K562 (cell line): ENCODE measurements around the gene PRSS50. TPM values are rescaled to one million over a fixed set of nuclear protein-coding genes. Genes with fewer than 3 reads are reported as not detected.

Source experiments
- ATAC-seq: fragments of 200-7000 bp; cut with Tn5 transposase; 3 replicates; pipeline ENCODE4 v1.9.1; 2020; ENCODE audit warnings: moderate library complexity
- BruUV-seq: library from RNA; stranded (reverse); fragments of 400-500 nt; replicated peaks from 2 replicates; lab custom pipeline; 2021; lab: Mats Ljungman, UMichigan
- CTCF ChIA-PET: fragments of 300-600 bp; formaldehyde crosslinking; extraction: SDS; loops from one replicate; lab custom pipeline; 2021; ENCODE audit warnings: low intra/inter-chr PET ratio; lab: Yijun Ruan, JAX
- POLR2A ChIA-PET: fragments of 300-600, 350-650 bp; sonication (Branson Sonifier 250); formaldehyde crosslinking; extraction: SDS; loops from one replicate; lab custom pipeline; 2021; ENCODE audit warnings: antibody characterized with exemption, inconsistent platforms; lab: Yijun Ruan, JAX
- DNase-seq, 4 experiments: peaks; one replicate each; pipeline versions ENCODE4 v3.0.0 to v3.0.0-alpha.2; 2011 to 2018; ENCODE audit warnings: low spot score in 3 of 4, mixed read lengths in 3 of 4; ENCODE audit errors: extremely low read depth in 1 of 4
- FAIRE-seq: peaks from 2 replicates; lab custom pipeline; 2011; peaks lifted over from hg19 to GRCh38; lab: Jason Lieb, UNC
- H2AFZ ChIP-seq: 2 replicates; pipeline ENCODE4 v1.6.0; 2011; ENCODE audit warnings: low read depth, low read length, control low read depth, inconsistent platforms
- H3K27ac ChIP-seq: fragments of 200-600 bp; 3 replicates; pipeline ENCODE4 v1.8.0; 2011; ENCODE audit warnings: low read depth, mild to moderate bottlenecking, control low read depth, inconsistent platforms, low read length, moderate library complexity, mixed read lengths; ENCODE audit errors: extremely low read depth
- H3K27me3 ChIP-seq, 2 experiments: fragments of 300-600 bp in 1 of 2; 2 replicates in 1 of 2; 3 replicates in 1 of 2; pipeline versions ENCODE4 v1.6.0 to v1.8.0; 2011; ENCODE audit warnings: inconsistent platforms in 2 of 2, low read length in 2 of 2, mild to moderate bottlenecking in 1 of 2, mixed read lengths in 1 of 2, moderate library complexity in 1 of 2; ENCODE audit not compliant: control insufficient read depth in 2 of 2, insufficient read depth in 2 of 2
- H3K36me3 ChIP-seq: fragments of 300-600 bp; 3 replicates; pipeline ENCODE4 v1.8.0; 2011; ENCODE audit warnings: mild to moderate bottlenecking, low read length, inconsistent platforms; ENCODE audit not compliant: control insufficient read depth, insufficient read depth
- H3K4me1 ChIP-seq, 2 experiments: fragments of 200-600 bp in 1 of 2; replicated peaks in 1 of 2; 2 replicates in 1 of 2; 3 replicates in 1 of 2; pipeline versions ENCODE4 v1.5.1 to v1.8.0; 2011; ENCODE audit warnings: inconsistent platforms in 2 of 2, low read length in 2 of 2, mild to moderate bottlenecking in 1 of 2, mixed read lengths in 1 of 2, moderate library complexity in 1 of 2; ENCODE audit not compliant: control insufficient read depth in 2 of 2, insufficient read depth in 2 of 2
- H3K4me2 ChIP-seq: 2 replicates; pipeline ENCODE4 v1.6.1; 2011; ENCODE audit warnings: low read length, control low read depth, inconsistent platforms, mixed read lengths; ENCODE audit not compliant: insufficient read depth
- H3K4me3 ChIP-seq: fragments of 200-600 bp; sonication (generic), shearing (Covaris generic); 2 replicates; pipeline ENCODE4 v1.5.1; 2016; ENCODE audit warnings: control low read depth, inconsistent platforms
- H3K79me2 ChIP-seq: fragments of 200-600 bp; 3 replicates; pipeline ENCODE4 v1.8.0; 2011; ENCODE audit warnings: low read length, inconsistent platforms; ENCODE audit not compliant: control insufficient read depth, insufficient read depth
- H3K9ac ChIP-seq, 2 experiments: 2 replicates each; pipeline versions ENCODE4 v1.6.0 to v1.6.1; 2011; ENCODE audit warnings: low read depth in 2 of 2, low read length in 2 of 2, control low read depth in 1 of 2, inconsistent platforms in 1 of 2, mild to moderate bottlenecking in 1 of 2, mixed read lengths in 1 of 2; ENCODE audit not compliant: insufficient read depth in 1 of 2
- H3K9me1 ChIP-seq: one replicate; pipeline ENCODE4 v1.6.0; 2011; ENCODE audit warnings: inconsistent platforms, mild to moderate bottlenecking, low read length, moderate library complexity; ENCODE audit not compliant: control insufficient read depth, insufficient read depth
- H3K9me3 ChIP-seq: replicated peaks from 2 replicates; pipeline ENCODE4 v1.5.1; 2011; ENCODE audit warnings: low read depth, low read length, inconsistent platforms; ENCODE audit not compliant: control insufficient read depth, insufficient read depth
- H4K20me1 ChIP-seq: replicated peaks from 2 replicates; pipeline ENCODE4 v1.6.1; 2011; ENCODE audit warnings: low read length, inconsistent platforms, mixed read lengths; ENCODE audit not compliant: control insufficient read depth, insufficient read depth
- ETS2 ChIP-seq: IDR thresholded peaks from 2 replicates; pipeline ENCODE4 v1.6.1; 2016; ENCODE audit warnings: borderline replicate concordance, missing genetic modification characterization, mild to moderate bottlenecking, moderate library complexity, missing compliant biosample characterization; ENCODE audit not compliant: poor library complexity, severe bottlenecking
- RBM34 ChIP-seq: fragments of 200-400 bp; formaldehyde crosslinking; IDR thresholded peaks from 2 replicates; pipeline ENCODE4 v1.6.1; 2018; ENCODE audit warnings: low read length, borderline replicate concordance; ENCODE audit not compliant: insufficient read depth
- YBX1 ChIP-seq: fragments of 450-650 bp; IDR thresholded peaks from 2 replicates; pipeline ENCODE4 v1.7.1; 2016; ENCODE audit warnings: mild to moderate bottlenecking
- YY1 ChIP-seq, 3 experiments: IDR thresholded peaks; 2 replicates each; pipeline ENCODE4 v1.6.1; 2011; ENCODE audit warnings: low read length in 2 of 3, mild to moderate bottlenecking in 2 of 3, moderate library complexity in 2 of 3, borderline replicate concordance in 1 of 3, control low read depth in 1 of 3, low read depth in 1 of 3; ENCODE audit not compliant: insufficient read depth in 3 of 3, insufficient replicate concordance in 2 of 3, control insufficient read depth in 1 of 3, insufficient read length in 1 of 3; ENCODE audit errors: extremely low read depth in 1 of 3
- ZNF408 ChIP-seq: fragments of 250-450 bp; sonication (Bioruptor Pico); IDR thresholded peaks from 2 replicates; pipeline ENCODE4 v1.4.0; 2020; ENCODE audit warnings: low read depth, mild to moderate bottlenecking, moderate library complexity
- ZNF785 ChIP-seq: fragments of 250-450 bp; sonication (Bioruptor Pico); IDR thresholded peaks from 2 replicates; pipeline ENCODE4 v1.4.0; 2020; ENCODE audit warnings: mild to moderate bottlenecking
- WGBS: fragments of 100-300 bp; shearing (Covaris generic); methylation state at CpG from one replicate; pipeline ENCODE4 v1.1.6; 2016; ENCODE audit warnings: low coverage, mixed read lengths; ENCODE audit not compliant: insufficient coverage; ENCODE audit errors: missing lambda C conversion rate; 5-methylcytosine and 5-hydroxymethylcytosine counted together
- in situ Hi-C: fragments of 300-500 bp; cut with MboI; formaldehyde crosslinking; loops from 4 replicates; pipeline ENCODE4 v1.15.0; 2018; ENCODE audit warnings: inconsistent platforms, mixed read lengths
- intact Hi-C: fragments of 100-400 bp; cut with micrococcal nuclease; formaldehyde crosslinking; loops from 2 replicates; pipeline ENCODE4 v1.14.2; 2022
- polyA plus RNA-seq, 8 experiments: library from polyadenylated mRNA; depleted of rRNA in 4 of 8; stranded (reverse) in 5 of 8; unstranded in 3 of 8; fragments of >200 nt; fragmentation: Nextera tagmentation in 2 of 8; fragmentation: Illumina TruSeq in 1 of 8; extraction: Ambion mirVana in 2 of 8; extraction: Trizol in 1 of 8; gene quantifications; 2 replicates each; pipeline versions ENCODE4 v1.2.1 to v1.2.3, GENCODE V29; 2011 to 2014; ENCODE audit warnings: inconsistent platforms in 1 of 8, missing spikeins in 1 of 8
- total RNA-seq, 7 experiments: library from RNA; depleted of rRNA in 6 of 7; stranded (reverse); fragments of >200 nt in 6 of 7; fragmentation: Illumina TruSeq in 2 of 7; extraction: Trizol in 2 of 7; gene quantifications; 2 replicates each; pipeline versions ENCODE4 v1.2.1 to v1.2.3, GENCODE V29; 2011 to 2021; ENCODE audit warnings: low replicate concordance in 1 of 7
- TF ChIP-seq, protein P1 (sequence below): IDR thresholded peaks from 2 replicates; pipeline ENCODE4 v1.6.1; 2014; ENCODE audit warnings: antibody characterized with exemption

Gene PRSS50
- total and polyA plus RNA-seq, 9 of the 15 experiments (the other 6 are each of a cell fraction or from before 2014, with no cell fraction given): 0.01 TPM; not detected in 8

DNA sequence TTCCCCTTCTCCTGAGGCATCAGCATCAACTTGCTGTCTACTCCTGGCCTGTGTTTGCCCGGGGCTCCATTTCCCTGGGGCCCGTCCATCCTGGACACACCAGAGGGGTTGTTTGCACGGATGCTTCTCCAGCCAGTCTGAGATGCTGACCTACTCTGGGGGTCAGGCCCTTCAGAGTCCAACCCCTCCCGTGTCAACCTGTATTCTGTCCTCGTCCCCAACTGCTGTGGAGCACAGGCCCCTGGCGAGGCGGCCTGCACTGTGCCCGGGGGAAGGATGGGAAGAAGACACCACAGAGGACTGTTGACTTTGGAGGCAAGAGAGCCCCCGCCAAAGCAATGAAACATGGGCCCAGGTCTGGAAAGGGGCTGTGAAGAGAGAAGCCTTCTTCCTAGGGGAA, 50.0 kb downstream of the PRSS50 start (continued):
- TF ChIP-seq YBX1: no peak
- no peak for TF ChIP-seq YY1 (IDR thresholded peaks at IDR 0.05; ENCODE audit: borderline replicate concordance in 1 of 3, control insufficient read depth in 1 of 3, extremely low read depth in 1 of 3, insufficient read depth in 3 of 3, insufficient read length in 1 of 3, insufficient replicate concordance in 2 of 3, low read depth in 1 of 3, low read length in 2 of 3)
- no peak for TF ChIP-seq RBM34

DNA sequence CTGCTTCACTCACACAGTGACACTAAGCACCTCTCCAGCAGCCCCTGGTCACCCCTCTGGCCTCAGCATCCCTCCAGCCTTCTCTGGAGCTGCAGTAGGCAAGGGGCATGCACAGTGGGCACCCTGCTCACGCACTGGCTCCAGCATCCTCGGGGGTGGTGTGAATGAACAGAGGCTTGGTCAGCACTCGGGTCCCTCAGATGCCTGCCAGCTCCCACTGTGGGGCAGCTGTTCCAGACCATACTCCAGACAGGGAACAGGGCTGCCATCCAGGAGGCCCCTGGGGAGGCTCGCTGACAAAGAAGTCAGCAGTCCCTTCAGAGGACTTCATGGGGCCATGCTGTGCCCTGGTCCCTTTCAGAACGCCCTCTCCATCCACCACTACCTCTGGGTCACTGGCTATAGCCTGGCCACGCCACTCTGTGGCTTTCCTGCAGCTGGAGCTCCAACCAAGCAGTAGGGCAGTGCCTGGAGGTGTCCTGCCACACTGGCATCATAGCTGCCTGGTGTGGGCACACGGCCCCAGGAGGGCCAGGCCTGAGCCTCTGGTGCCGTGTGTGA, 50.5 kb downstream of the PRSS50 start:
- no peaks in the 10 kb centered on the region for H3K9me3 ChIP-seq
- ATAC-seq (no peak), FAIRE-seq (no peak), DNase-seq (no peak)
- BruUV-seq: no TSS peak
- no peaks in the 10 kb centered on the region for H3K4me1 ChIP-seq
- H3K27me3 ChIP-seq: peaks cover 20 to 94% of the 10 kb centered on the region in 2 experiments
- H3K27ac ChIP-seq: no peak overlapping the region
- WGBS: 0% methylated on average over 8 of the region's 8 CpGs
- in situ Hi-C loops: no loop called here
- ChIA-PET CTCF (no interaction called here), POLR2A (interaction anchor here (0.7 kb wide), 1 partner anchor 17 kb away, joined by 4 read pairs; no protein-coding TSS in a partner anchor)
- no peak overlapping the region for H3K4me3 ChIP-seq
- intact Hi-C loops: no loop called here
- H3K9me1 ChIP-seq: no peaks in the 10 kb centered on the region
- H4K20me1 ChIP-seq: peaks cover 28% of the 10 kb centered on the region
- no peaks in the 10 kb centered on the region for H3K36me3 ChIP-seq
- no peak overlapping the region for H3K4me2 ChIP-seq
- H2AFZ ChIP-seq: no peak overlapping the region
- no peak for TF ChIP-seq ZNF408 (CRISPR knock-in tag)
- TF ChIP-seq, protein P1, sequence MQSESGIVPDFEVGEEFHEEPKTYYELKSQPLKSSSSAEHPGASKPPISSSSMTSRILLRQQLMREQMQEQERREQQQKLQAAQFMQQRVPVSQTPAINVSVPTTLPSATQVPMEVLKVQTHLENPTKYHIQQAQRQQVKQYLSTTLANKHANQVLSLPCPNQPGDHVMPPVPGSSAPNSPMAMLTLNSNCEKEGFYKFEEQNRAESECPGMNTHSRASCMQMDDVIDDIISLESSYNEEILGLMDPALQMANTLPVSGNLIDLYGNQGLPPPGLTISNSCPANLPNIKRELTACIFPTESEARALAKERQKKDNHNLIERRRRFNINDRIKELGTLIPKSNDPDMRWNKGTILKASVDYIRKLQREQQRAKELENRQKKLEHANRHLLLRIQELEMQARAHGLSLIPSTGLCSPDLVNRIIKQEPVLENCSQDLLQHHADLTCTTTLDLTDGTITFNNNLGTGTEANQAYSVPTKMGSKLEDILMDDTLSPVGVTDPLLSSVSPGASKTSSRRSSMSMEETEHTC: no peak
- TF ChIP-seq ZNF785 (CRISPR knock-in tag): no peak
- no peak for TF ChIP-seq ETS2 (tag)
- H3K79me2 ChIP-seq: no peaks in the 10 kb centered on the region
- no peak overlapping the region for H3K9ac ChIP-seq
